Measurements from ENCODE around the gene N4BP2. TPM values are rescaled to one million over a fixed set of nuclear protein-coding genes. Genes with fewer than 3 reads are reported as not detected.
"Not testable (repeated sequence)": the region's sequence is repeated elsewhere in the genome, so short reads cannot be mapped to it uniquely, and the experiment has no call there.

Gene N4BP2
- total RNA-seq, 1 experiment from 2014 or later, result 8.5 TPM

DNA sequence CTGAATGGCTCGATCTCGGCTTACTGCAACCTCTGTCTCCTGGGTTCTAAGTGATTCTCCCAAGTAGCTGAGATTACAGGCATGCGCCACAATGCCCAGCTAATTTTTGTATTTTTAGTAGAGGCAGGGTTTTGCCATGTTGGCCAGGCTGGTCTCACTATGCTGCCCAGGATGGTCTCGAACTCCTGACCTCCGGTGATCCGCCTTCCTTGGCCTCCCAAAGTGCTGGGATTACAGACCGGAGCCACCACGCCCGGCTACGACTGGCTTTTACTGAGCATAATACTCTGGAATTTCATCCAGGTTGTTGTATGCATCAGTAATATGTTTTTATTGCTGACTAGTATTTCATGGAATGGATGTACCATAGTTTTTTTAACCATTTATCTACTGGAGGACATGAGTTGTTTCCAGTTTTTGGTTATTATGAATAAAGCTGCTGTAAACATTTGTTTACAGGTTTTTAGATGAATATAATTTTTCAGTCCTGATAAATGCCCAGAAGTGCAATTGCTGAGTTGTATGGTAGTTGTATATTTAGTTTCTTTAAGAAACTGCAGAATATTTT lies 31.2 kb downstream of the N4BP2 start:
- CTCF ChIA-PET, result no interaction called here
- Histone ChIP-seq H3K4me1 (ENCODE audit: control insufficient read depth, insufficient read depth, low read length) (no peaks in the 10 kb centered on the region), H3K36me3 (ENCODE audit: control insufficient read depth, insufficient read depth, low read length) (no peaks in the 10 kb centered on the region), H3K9me3 (ENCODE audit: control insufficient read depth, insufficient read depth, low read depth, low read length) (no peaks in the 10 kb centered on the region), H3K27ac (ENCODE audit: low read length) (no peak overlapping the region), H3K27me3 (ENCODE audit: control insufficient read depth, insufficient read depth, low read length) (no peaks in the 10 kb centered on the region), H3K4me3 (ENCODE audit: low read depth in 2 of 2, low read length in 2 of 2) (no peak overlapping the region)
- no peak for ATAC-seq
- in situ Hi-C loops (cut with HindIII; ENCODE audit: low pct_unique_long_range_greater_than_20kb, low sequenced_read_pairs), result no loop called here
- intact Hi-C loops (cut with micrococcal nuclease; ENCODE audit: unreplicated experiment), result no loop called here
- TF ChIP-seq POLR2AphosphoS5 (IDR thresholded peaks at IDR 0.05; ENCODE audit: low read depth, low read length) (no peak), SIN3A (IDR thresholded peaks at IDR 0.05; ENCODE audit: borderline replicate concordance, insufficient read depth, low read depth, low read length) (no peak), TCF7L2 (IDR thresholded peaks at IDR 0.05; ENCODE audit: low read depth, low read length) (no peak)
- TF ChIP-seq, protein P1, sequence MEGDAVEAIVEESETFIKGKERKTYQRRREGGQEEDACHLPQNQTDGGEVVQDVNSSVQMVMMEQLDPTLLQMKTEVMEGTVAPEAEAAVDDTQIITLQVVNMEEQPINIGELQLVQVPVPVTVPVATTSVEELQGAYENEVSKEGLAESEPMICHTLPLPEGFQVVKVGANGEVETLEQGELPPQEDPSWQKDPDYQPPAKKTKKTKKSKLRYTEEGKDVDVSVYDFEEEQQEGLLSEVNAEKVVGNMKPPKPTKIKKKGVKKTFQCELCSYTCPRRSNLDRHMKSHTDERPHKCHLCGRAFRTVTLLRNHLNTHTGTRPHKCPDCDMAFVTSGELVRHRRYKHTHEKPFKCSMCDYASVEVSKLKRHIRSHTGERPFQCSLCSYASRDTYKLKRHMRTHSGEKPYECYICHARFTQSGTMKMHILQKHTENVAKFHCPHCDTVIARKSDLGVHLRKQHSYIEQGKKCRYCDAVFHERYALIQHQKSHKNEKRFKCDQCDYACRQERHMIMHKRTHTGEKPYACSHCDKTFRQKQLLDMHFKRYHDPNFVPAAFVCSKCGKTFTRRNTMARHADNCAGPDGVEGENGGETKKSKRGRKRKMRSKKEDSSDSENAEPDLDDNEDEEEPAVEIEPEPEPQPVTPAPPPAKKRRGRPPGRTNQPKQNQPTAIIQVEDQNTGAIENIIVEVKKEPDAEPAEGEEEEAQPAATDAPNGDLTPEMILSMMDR (IDR thresholded peaks at IDR 0.05), result no peak
- TF ChIP-seq, protein P2, sequence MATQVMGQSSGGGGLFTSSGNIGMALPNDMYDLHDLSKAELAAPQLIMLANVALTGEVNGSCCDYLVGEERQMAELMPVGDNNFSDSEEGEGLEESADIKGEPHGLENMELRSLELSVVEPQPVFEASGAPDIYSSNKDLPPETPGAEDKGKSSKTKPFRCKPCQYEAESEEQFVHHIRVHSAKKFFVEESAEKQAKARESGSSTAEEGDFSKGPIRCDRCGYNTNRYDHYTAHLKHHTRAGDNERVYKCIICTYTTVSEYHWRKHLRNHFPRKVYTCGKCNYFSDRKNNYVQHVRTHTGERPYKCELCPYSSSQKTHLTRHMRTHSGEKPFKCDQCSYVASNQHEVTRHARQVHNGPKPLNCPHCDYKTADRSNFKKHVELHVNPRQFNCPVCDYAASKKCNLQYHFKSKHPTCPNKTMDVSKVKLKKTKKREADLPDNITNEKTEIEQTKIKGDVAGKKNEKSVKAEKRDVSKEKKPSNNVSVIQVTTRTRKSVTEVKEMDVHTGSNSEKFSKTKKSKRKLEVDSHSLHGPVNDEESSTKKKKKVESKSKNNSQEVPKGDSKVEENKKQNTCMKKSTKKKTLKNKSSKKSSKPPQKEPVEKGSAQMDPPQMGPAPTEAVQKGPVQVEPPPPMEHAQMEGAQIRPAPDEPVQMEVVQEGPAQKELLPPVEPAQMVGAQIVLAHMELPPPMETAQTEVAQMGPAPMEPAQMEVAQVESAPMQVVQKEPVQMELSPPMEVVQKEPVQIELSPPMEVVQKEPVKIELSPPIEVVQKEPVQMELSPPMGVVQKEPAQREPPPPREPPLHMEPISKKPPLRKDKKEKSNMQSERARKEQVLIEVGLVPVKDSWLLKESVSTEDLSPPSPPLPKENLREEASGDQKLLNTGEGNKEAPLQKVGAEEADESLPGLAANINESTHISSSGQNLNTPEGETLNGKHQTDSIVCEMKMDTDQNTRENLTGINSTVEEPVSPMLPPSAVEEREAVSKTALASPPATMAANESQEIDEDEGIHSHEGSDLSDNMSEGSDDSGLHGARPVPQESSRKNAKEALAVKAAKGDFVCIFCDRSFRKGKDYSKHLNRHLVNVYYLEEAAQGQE (IDR thresholded peaks at IDR 0.05; ENCODE audit: insufficient read depth in 1 of 2, low read depth in 2 of 2, low read length in 1 of 2), result no peak
- POLR2A ChIA-PET, result no interaction called here
- no peak for DNase-seq (ENCODE audit: low read depth, low spot score)
- no TSS peak for BruUV-seq (replicated peaks)

DNA sequence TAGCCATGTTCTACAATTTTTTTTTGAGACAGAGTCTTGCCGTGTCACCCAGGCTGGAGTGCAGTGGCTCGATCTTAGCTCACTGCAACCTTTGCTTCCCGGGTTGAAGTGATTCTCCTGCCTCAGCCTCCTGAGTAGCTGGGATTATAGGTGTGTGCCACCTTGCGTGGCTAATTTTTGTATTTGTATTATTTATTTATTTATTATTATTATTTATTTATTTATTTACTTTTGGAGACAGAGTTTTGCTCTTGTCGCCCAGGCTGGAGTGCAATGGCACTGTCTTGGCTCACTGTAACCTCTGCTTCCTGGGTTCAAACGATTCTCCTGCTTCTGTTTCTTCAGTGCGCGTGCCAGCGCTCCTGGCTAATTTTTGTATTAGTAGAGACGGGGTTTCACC lies 36.8 kb downstream of the N4BP2 start:
- H3K9me3 ChIP-seq (ENCODE audit: control insufficient read depth, insufficient read depth, low read depth, low read length); POLR2A ChIA-PET; H3K27me3 ChIP-seq (ENCODE audit: control insufficient read depth, insufficient read depth, low read length); H3K4me3 ChIP-seq (ENCODE audit: low read depth in 2 of 2, low read length in 2 of 2); intact Hi-C loops (cut with micrococcal nuclease; ENCODE audit: unreplicated experiment); BruUV-seq (replicated peaks); in situ Hi-C loops (cut with HindIII; ENCODE audit: low pct_unique_long_range_greater_than_20kb, low sequenced_read_pairs); DNase-seq (ENCODE audit: low read depth, low spot score); H3K27ac ChIP-seq (ENCODE audit: low read length); H3K36me3 ChIP-seq (ENCODE audit: control insufficient read depth, insufficient read depth, low read length); ATAC-seq; H3K4me1 ChIP-seq (ENCODE audit: control insufficient read depth, insufficient read depth, low read length): not testable (repeated sequence)
- CTCF ChIA-PET, result interaction anchor here (0.7 kb wide), 1 partner anchor 34 kb away, joined by 4 read pairs; no protein-coding TSS in a partner anchor

DNA sequence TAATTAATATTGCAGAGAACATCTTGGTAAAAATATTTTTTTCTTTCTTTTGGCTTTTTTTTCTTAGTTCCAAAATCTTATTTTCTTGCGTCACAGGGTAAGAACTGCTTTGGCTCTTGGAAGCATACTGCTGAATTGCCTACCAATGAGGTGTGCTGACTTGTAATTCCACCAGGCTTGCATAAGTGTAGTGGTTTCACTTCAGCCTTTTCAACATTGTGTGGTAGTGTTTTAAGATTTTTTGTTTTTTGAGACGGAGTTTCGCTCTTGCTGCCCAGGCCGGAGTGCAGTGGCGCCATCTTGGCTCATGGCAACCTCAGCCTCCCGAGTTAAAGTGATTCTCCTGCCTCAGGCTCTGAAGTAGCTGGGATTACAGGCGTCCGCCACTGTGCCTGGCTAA lies 42.4 kb downstream of the N4BP2 start:
- ChIA-PET CTCF (no interaction called here), POLR2A (no interaction called here)
- H3K4me3 ChIP-seq (ENCODE audit: low read depth in 2 of 2, low read length in 2 of 2), result no peak overlapping the region
- H3K27ac ChIP-seq (ENCODE audit: low read length), result no peak overlapping the region
- H3K27me3 ChIP-seq (ENCODE audit: control insufficient read depth, insufficient read depth, low read length), result no peaks in the 10 kb centered on the region
- no TSS peak for BruUV-seq (replicated peaks)
- no peaks in the 10 kb centered on the region for H3K9me3 ChIP-seq (ENCODE audit: control insufficient read depth, insufficient read depth, low read depth, low read length)
- no peak for ATAC-seq
- DNase-seq (ENCODE audit: low read depth, low spot score), result no peak
- no peaks in the 10 kb centered on the region for H3K4me1 ChIP-seq (ENCODE audit: control insufficient read depth, insufficient read depth, low read length)
- in situ Hi-C loops (cut with HindIII; ENCODE audit: low pct_unique_long_range_greater_than_20kb, low sequenced_read_pairs) (no loop called here), intact Hi-C loops (cut with micrococcal nuclease; ENCODE audit: unreplicated experiment) (no loop called here)
- no peaks in the 10 kb centered on the region for H3K36me3 ChIP-seq (ENCODE audit: control insufficient read depth, insufficient read depth, low read length)
- TF ChIP-seq TCF7L2 (IDR thresholded peaks at IDR 0.05; ENCODE audit: low read depth, low read length), result no peak
- TF ChIP-seq, protein P2 (IDR thresholded peaks at IDR 0.05; ENCODE audit: insufficient read depth in 1 of 2, low read depth in 2 of 2, low read length in 1 of 2), result no peak
- TF ChIP-seq, protein P1 (IDR thresholded peaks at IDR 0.05), result no peak
- no peak for TF ChIP-seq POLR2AphosphoS5 (IDR thresholded peaks at IDR 0.05; ENCODE audit: low read depth, low read length)
- no peak for TF ChIP-seq SIN3A (IDR thresholded peaks at IDR 0.05; ENCODE audit: borderline replicate concordance, insufficient read depth, low read depth, low read length)
